ENCODE results near the gene ZNF57.
"Not testable (repeated sequence)": the region's sequence is repeated elsewhere in the genome, so short reads cannot be mapped to it uniquely, and the experiment has no call there.

Gene ZNF57

GRCh38 chr19:2888731-2889224, 11.9 kb upstream of the ZNF57 start:
- in situ Hi-C loops (cut with MboI; ENCODE audit: low pct_unique_long_range_greater_than_20kb, low sequenced_read_pairs) = no loop called here
- DNase-seq = no peak

GRCh38 chr19:2890531-2890930, 10.2 kb upstream of the ZNF57 start:
- DNase-seq; in situ Hi-C loops (cut with MboI; ENCODE audit: low pct_unique_long_range_greater_than_20kb, low sequenced_read_pairs): not testable (repeated sequence)

- in situ Hi-C loops (cut with MboI; ENCODE audit: low pct_unique_long_range_greater_than_20kb, low sequenced_read_pairs) = no loop called here
Observed at GRCh38 chr19:2896694-2897093, 4.0 kb upstream of the ZNF57 start.

GRCh38 chr19:2902590-2903218, 2.0 kb downstream of the ZNF57 start:
- no peak for DNase-seq
- in situ Hi-C loops (cut with MboI; ENCODE audit: low pct_unique_long_range_greater_than_20kb, low sequenced_read_pairs) = no loop called here

More at GRCh38 chr19:2896694-2897093, 4.0 kb upstream of the ZNF57 start:
- DNase-seq = no peak

GRCh38 chr19:2903326-2903725, 2.6 kb downstream of the ZNF57 start:
- DNase-seq; in situ Hi-C loops (cut with MboI; ENCODE audit: low pct_unique_long_range_greater_than_20kb, low sequenced_read_pairs): not testable (repeated sequence)

- in situ Hi-C loops (cut with MboI; ENCODE audit: low pct_unique_long_range_greater_than_20kb, low sequenced_read_pairs) = no loop called here
Observed at GRCh38 chr19:2905918-2906519, 5.3 kb downstream of the ZNF57 start.

GRCh38 chr19:2906631-2907195, 6.0 kb downstream of the ZNF57 start:
- in situ Hi-C loops (cut with MboI; ENCODE audit: low pct_unique_long_range_greater_than_20kb, low sequenced_read_pairs) = no loop called here

More at GRCh38 chr19:2905918-2906519, 5.3 kb downstream of the ZNF57 start:
- DNase-seq = no peak

GRCh38 chr19:2912306-2912705, 11.6 kb downstream of the ZNF57 start:
- DNase-seq = no peak
- in situ Hi-C loops (cut with MboI; ENCODE audit: low pct_unique_long_range_greater_than_20kb, low sequenced_read_pairs) = no loop called here

More at GRCh38 chr19:2906631-2907195, 6.0 kb downstream of the ZNF57 start:
- DNase-seq = no peak

- DNase-seq = no peak
Observed at GRCh38 chr19:2917275-2918184, 16.8 kb downstream of the ZNF57 start.

GRCh38 chr19:2922987-2923386, 22.3 kb downstream of the ZNF57 start:
- no peak for DNase-seq
- in situ Hi-C loops (cut with MboI; ENCODE audit: low pct_unique_long_range_greater_than_20kb, low sequenced_read_pairs) = no loop called here

More at GRCh38 chr19:2917275-2918184, 16.8 kb downstream of the ZNF57 start:
- in situ Hi-C loops (cut with MboI; ENCODE audit: low pct_unique_long_range_greater_than_20kb, low sequenced_read_pairs) = no loop called here

GRCh38 chr19:2923510-2923909, 22.8 kb downstream of the ZNF57 start:
- in situ Hi-C loops (cut with MboI; ENCODE audit: low pct_unique_long_range_greater_than_20kb, low sequenced_read_pairs) = no loop called here
- DNase-seq = no peak

GRCh38 chr19:2926341-2927031, 25.8 kb downstream of the ZNF57 start:
- DNase-seq = no peak
- in situ Hi-C loops (cut with MboI; ENCODE audit: low pct_unique_long_range_greater_than_20kb, low sequenced_read_pairs) = no loop called here

- in situ Hi-C loops (cut with MboI; ENCODE audit: low pct_unique_long_range_greater_than_20kb, low sequenced_read_pairs) = no loop called here
- no peak for DNase-seq
Observed at GRCh38 chr19:2927032-2927430, 26.3 kb downstream of the ZNF57 start.

GRCh38 chr19:2933490-2933910, 32.8 kb downstream of the ZNF57 start:
- in situ Hi-C loops (cut with MboI; ENCODE audit: low pct_unique_long_range_greater_than_20kb, low sequenced_read_pairs) = no loop called here

GRCh38 chr19:2935863-2936262, 35.1 kb downstream of the ZNF57 start:
- DNase-seq; in situ Hi-C loops (cut with MboI; ENCODE audit: low pct_unique_long_range_greater_than_20kb, low sequenced_read_pairs): not testable (repeated sequence)

More at GRCh38 chr19:2933490-2933910, 32.8 kb downstream of the ZNF57 start:
- DNase-seq = no peak

GRCh38 chr19:2942928-2943640, 42.4 kb downstream of the ZNF57 start:
- no peak for DNase-seq
- in situ Hi-C loops (cut with MboI; ENCODE audit: low pct_unique_long_range_greater_than_20kb, low sequenced_read_pairs) = no loop called here

- in situ Hi-C loops (cut with MboI; ENCODE audit: low pct_unique_long_range_greater_than_20kb, low sequenced_read_pairs) = no loop called here
- no peak for DNase-seq
Observed at GRCh38 chr19:2944403-2944774, 43.7 kb downstream of the ZNF57 start.
